Measurements from ENCODE around the gene PPP1R26.

DNA sequence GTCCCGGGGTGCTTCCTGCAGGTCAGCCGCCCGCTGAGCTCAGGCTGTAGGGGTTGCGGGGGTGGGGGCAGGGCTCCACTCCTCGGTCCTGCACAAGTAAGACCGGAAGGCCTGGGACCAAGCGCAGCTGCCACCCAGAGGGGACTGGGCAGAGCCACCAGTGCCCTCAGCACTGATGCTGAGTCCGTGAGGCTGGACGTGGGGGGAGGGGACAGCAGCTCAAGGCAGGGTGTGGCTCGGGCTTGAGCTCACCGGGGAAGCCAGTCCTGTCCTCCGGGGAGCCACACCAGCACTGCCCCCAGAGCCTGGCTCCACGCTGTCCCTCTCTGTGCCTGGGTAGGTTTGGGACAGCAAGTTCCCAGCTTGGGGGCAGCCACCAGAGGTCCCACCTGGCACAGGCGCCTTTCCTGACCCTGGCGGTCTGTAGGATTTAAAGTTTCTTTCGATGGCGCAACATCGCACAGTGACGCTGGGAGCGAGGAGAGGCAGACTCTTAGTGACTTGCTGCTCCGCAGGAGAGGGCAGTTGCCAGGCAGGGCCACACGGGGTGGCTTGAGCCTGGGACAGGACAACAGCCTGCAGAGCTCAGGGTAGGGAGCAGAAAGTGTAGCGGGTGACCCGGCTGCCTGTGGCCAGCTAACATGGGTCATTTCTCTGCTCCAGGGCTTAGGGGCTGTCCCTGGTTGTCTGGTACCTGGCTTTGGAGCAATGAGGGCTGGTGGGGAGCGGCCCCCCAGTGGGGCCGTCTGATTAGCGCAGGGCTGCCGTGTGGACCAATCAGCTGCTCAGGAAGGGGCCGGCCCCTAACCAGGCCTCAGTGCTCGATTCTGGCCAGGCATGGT, 47.4 kb downstream of the PPP1R26 start:
- TF ChIP-seq POLR2AphosphoS5 (IDR thresholded peaks at IDR 0.05; ENCODE audit: low read depth), result no peak
- TF ChIP-seq, protein P1, sequence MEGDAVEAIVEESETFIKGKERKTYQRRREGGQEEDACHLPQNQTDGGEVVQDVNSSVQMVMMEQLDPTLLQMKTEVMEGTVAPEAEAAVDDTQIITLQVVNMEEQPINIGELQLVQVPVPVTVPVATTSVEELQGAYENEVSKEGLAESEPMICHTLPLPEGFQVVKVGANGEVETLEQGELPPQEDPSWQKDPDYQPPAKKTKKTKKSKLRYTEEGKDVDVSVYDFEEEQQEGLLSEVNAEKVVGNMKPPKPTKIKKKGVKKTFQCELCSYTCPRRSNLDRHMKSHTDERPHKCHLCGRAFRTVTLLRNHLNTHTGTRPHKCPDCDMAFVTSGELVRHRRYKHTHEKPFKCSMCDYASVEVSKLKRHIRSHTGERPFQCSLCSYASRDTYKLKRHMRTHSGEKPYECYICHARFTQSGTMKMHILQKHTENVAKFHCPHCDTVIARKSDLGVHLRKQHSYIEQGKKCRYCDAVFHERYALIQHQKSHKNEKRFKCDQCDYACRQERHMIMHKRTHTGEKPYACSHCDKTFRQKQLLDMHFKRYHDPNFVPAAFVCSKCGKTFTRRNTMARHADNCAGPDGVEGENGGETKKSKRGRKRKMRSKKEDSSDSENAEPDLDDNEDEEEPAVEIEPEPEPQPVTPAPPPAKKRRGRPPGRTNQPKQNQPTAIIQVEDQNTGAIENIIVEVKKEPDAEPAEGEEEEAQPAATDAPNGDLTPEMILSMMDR (IDR thresholded peaks at IDR 0.05; ENCODE audit: insufficient read depth, low read length), result no peak
